NOMO-1 treated with dmso at 0.1 percent for 144 hours (cell line): Measurements from ENCODE around the gene RUNX2.
A peak's percentile ranks its signal among the peaks of the same experiment; 100 is the strongest.

ENCODE experiments used
- DNase-seq: peaks from one replicate; lab custom pipeline; 2025; ENCODE audit not compliant: unreplicated experiment; lab: John Stamatoyannopoulos, UW

The RUNX2 gene

DNA sequence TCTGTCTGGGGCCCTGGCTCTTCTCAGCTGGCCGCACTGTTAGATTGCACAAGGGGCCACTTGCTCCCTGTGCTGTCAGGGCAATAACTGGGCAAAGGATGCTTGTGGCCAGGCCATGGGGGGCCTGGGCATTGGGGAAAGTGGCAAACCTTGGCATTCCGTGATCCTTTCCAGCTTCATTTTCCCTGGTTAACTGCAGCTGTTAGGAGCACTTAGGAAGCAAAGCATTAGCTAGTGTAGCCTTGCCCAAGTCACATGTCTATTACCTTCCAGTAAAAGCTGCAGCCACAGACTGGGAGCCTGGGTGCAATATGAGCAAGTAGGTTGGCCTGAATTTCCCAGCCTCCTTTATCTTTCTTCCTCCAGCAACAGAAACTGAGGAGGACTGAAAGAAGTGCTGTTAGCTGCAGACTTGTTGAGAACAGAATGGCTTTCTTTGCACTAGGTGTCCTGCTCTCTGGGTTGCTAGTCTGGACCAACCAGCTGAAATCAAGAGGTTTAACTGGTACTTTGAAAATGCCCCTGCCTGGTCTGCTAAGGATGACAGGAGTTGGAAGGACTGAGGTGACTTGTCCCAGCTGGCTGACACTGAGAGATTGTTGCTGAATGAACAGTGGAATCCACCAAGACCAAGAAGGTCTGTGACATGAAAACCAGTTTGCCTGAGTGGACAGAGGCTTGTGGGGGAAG lies 361.9 kb downstream of the RUNX2 start:
- DNase-seq, result no peak

DNA sequence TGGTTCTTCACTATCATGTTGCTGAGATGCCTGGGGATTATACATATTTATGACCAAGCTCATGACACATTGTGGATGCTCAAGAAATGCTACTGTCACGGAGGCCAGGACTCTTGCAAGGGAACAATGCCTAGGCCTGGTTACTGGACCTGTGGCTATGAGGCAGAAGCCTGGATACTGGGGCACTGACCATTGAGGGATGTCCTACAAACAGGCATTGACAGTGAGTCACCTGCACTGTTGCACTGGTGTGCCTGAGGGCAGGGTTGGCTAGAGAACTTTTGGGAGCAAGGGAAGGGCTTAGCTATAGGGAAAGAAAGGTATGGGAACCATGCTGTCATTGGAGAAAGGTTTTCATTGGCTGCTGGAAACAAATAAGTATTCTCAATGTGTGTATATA lies 362.7 kb downstream of the RUNX2 start:
- no peak for DNase-seq

GRCh38 chr6:45691426-45691825 lies 363.3 kb downstream of the RUNX2 start:
- DNase-seq, result no peak

GRCh38 chr6:45692021-45692420 lies 363.9 kb downstream of the RUNX2 start:
- DNase-seq, result no peak

DNA sequence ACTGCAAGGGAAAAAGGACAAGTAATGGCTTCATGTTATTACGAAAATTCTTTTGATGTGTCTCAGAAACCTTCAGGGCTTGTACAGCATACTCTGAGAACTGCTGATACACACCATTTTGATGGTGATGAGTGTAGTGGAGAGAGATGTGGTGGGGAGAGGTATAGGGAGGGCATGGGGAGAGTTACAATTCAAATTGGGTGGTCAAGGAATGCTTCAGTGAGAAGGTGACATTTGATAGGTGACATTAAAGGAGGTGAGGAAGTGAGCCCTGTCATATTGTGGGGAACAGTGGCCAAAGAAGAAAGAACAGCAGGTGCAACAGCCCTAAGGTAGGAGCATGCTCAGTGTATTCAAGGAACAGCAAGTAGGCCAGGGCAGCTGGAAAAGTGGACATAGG lies 368.6 kb downstream of the RUNX2 start:
- no peak for DNase-seq

GRCh38 chr6:45697605-45698004 lies 369.5 kb downstream of the RUNX2 start:
- DNase-seq, result peak; percentile 51

DNA sequence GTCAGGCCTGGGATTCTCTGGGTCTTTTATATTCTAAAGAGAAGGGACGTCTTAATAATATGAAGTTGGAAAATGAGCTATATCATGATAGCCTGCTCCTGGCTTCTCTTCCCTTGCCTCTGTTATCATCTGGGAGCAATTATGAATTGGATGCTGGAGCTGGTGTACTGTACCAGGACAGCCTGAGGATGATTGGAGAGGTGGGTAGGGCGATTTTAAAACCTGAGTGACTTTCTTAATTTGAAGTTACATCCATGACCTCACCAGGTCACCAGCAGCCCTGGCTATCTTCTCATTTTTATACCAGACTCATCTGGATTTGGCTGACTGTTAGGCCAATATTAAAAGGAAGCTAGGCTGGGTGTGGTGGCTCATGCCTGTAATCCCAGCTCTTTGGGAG lies 369.9 kb downstream of the RUNX2 start:
- DNase-seq, result no peak

DNA sequence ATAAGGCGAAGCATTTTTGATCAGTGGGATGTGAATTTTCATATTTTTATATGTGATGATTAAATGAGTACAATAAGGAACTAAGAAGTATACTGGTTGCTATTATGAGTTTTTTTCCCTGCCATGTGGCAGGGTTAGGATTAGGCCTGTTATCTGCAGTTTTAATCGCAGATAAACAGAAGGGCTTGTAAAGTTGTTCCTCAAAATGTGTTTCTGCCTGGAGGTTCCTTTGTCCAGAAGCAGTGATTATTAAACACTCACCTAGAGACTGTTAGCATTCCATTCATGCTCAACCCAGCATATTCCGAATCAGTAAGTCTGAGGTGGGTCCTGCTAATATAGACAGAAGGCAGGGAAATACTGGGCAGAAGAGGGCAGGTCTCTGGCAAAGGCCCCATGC lies 371.5 kb downstream of the RUNX2 start:
- no peak for DNase-seq

DNA sequence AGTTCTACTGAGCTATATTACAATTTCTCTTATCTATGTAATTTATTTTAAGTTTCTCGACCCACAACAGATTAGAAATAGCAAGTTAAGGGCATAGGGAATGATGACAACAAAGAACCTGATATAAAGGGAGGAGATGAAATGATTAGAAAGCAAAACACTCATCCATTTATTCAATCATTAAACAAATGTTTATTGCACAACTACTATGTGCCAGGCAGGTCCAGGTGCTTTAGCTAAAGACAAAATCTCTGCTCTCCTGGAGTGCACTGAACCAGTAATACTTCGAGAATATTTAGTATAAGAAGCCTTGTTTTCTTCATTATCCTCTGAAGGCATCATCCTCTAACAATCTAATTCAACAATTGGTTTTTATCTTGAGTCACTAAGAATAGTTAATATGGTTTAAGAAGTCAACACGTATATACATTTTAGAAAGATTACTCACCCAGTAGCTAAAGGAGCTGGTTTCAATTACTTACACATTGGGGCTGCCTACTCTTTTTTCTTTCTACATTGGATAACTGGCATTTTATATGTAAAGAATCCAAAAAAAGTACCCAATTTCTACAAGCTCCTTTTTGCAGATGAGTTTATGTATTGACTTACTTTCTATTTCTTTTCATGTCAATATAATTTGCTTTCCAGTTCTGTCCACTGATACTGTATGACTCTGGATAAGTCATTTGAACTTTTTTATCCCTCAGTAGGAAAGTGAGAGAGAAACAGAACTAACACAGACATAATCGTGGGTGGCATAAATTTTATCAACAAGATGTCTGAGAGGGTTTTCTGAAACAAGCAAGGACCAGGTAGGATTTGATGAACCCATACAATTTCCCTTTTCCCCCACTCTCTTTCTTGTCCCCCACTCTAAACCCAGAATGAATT lies 375.0 kb downstream of the RUNX2 start:
- DNase-seq, result no peak

DNA sequence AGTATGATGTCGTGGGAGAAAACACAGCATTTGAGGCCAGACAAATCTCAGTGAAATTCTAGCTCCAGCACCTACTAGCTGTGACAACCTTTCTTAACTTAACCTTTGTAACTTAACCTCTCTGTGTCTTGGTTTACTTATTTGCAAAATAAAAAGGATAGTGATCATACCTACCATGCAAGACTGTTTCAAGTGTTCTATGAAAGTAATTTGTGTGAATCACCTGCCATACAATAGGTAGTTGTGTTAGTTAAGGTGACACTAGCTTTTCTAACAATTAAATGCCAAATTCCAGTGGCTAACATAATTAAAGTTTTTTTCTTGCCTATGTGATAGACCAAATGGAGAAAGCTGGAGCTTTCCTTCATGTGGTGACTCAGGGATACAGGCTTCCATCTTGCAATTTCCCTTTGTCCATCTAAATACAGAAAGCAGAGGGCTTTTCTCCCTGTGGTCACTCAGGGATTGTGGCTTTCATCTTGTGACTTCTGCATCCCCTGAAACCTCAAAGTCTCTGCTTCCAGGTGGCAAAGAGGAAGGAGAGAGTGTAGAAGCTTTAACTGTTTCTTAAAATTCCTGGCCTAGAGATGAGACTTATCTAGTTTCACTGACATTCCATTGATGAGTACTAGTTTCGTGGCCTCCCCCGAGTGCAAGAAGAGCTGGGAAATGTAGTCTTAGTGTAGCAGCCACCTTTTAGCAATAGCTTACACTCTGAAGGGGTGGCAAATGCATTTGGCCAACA lies 376.1 kb downstream of the RUNX2 start:
- no peak for DNase-seq

DNA sequence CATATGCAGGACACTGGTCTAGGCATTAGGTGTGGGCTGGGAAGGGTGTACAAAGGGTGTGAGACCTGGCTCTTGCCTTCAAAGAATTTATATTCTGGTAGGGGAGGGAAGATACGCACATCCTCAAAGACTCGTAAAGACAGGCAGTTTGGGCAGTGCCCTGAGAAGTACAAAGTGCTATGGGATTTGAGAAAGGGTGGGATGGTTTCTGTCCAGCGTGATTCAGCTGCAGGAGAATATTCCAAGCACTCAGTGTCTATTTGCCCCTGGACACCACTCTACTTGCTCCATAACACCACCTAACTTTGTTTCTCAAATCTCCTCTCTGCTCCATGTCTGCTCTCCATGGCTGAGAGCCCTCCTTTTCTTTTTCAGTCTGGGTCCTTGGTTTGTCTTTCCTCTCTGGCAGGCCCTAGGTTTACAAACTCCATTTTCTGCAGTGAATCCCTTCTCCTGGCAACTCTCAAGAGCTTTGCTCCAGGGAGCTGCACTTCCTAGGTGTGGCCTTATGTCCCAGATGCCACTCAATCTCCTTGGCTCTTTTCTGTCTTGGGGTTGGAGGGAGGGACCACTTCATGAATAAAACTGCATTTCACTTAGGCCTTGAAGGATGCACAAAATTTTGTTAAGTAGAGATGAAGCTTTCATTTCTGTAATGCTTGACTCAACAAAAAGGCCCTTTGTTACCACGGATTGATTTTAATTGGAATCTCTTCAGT lies 377.2 kb downstream of the RUNX2 start:
- no peak for DNase-seq

GRCh38 chr6:45706319-45706718 lies 378.2 kb downstream of the RUNX2 start:
- DNase-seq, result no peak

GRCh38 chr6:45707176-45707575 lies 379.0 kb downstream of the RUNX2 start:
- DNase-seq, result no peak

- DNase-seq, result peak; percentile 63
Measured at GRCh38 chr6:45709781-45710220, 381.7 kb downstream of the RUNX2 start.

GRCh38 chr6:45710304-45710821 lies 382.2 kb downstream of the RUNX2 start:
- peak; percentile 20 for DNase-seq

GRCh38 chr6:45712076-45712475 lies 383.9 kb downstream of the RUNX2 start:
- no peak for DNase-seq

GRCh38 chr6:45712786-45713185 lies 384.7 kb downstream of the RUNX2 start:
- peak; percentile 32 for DNase-seq
